Measurements from ENCODE around the gene OSBP2. TPM values are rescaled to one million over a fixed set of nuclear protein-coding genes. Genes with fewer than 3 reads are reported as not detected.
A peak's percentile ranks its signal among the peaks of the same experiment; 100 is the strongest.

Gene OSBP2
- total RNA-seq, 1 donor from 2014 or later = 3.1 TPM

- DNase-seq = peak; percentile 19
- H3K4me3 ChIP-seq = no peak overlapping the region
- no peak for ATAC-seq
- H3K9me3 ChIP-seq = no peaks in the 10 kb centered on the region
- H3K36me3 ChIP-seq = no peaks in the 10 kb centered on the region
- no peaks in the 10 kb centered on the region for H3K4me1 ChIP-seq
- H3K27me3 ChIP-seq (ENCODE audit: low read depth) = no peaks in the 10 kb centered on the region
- intact Hi-C loops (cut with DNase I) = no loop called here
- H3K27ac ChIP-seq = no peak overlapping the region
- no peak for TF ChIP-seq CTCF (IDR thresholded peaks at IDR 0.05)
Observed at GRCh38 chr22:30877662-30878515, 183.2 kb downstream of the OSBP2 start.

- no peak for TF ChIP-seq CTCF (IDR thresholded peaks at IDR 0.05)
- no peak overlapping the region for H3K27ac ChIP-seq
- intact Hi-C loops (cut with DNase I) = no loop called here
- no peaks in the 10 kb centered on the region for H3K4me1 ChIP-seq
- H3K36me3 ChIP-seq = no peaks in the 10 kb centered on the region
- DNase-seq (peak; percentile 30), ATAC-seq (no peak)
- no peaks in the 10 kb centered on the region for H3K27me3 ChIP-seq (ENCODE audit: low read depth)
- H3K4me3 ChIP-seq = no peak overlapping the region
- H3K9me3 ChIP-seq = no peaks in the 10 kb centered on the region
Observed at GRCh38 chr22:30878516-30879414, 184.1 kb downstream of the OSBP2 start.

GRCh38 chr22:30879415-30879797 is 184.7 kb downstream of the OSBP2 start:
- peak; percentile 41 for DNase-seq
- TF ChIP-seq CTCF (IDR thresholded peaks at IDR 0.05) = no peak
- intact Hi-C loops (cut with DNase I) = no loop called here

GRCh38 chr22:30880181-30880601 is 185.5 kb downstream of the OSBP2 start:
- H3K4me3 ChIP-seq = no peak overlapping the region
- no peaks in the 10 kb centered on the region for H3K27me3 ChIP-seq (ENCODE audit: low read depth)
- intact Hi-C loops (cut with DNase I) = no loop called here
- no peaks in the 10 kb centered on the region for H3K4me1 ChIP-seq
- TF ChIP-seq CTCF (IDR thresholded peaks at IDR 0.05) = no peak
- H3K9me3 ChIP-seq = no peaks in the 10 kb centered on the region
- H3K27ac ChIP-seq = no peak overlapping the region
- ATAC-seq (no peak), DNase-seq (peak; percentile 29)
- H3K36me3 ChIP-seq = no peaks in the 10 kb centered on the region

More at GRCh38 chr22:30879415-30879797, 184.7 kb downstream of the OSBP2 start:
- Histone ChIP-seq H3K4me1 (no peaks in the 10 kb centered on the region), H3K9me3 (no peaks in the 10 kb centered on the region), H3K36me3 (no peaks in the 10 kb centered on the region), H3K4me3 (no peak overlapping the region), H3K27me3 (ENCODE audit: low read depth) (no peaks in the 10 kb centered on the region), H3K27ac (no peak overlapping the region)
- no peak for ATAC-seq

GRCh38 chr22:30880847-30881246 is 186.2 kb downstream of the OSBP2 start:
- Histone ChIP-seq H3K27ac (no peak overlapping the region), H3K4me1 (no peaks in the 10 kb centered on the region), H3K9me3 (no peaks in the 10 kb centered on the region), H3K27me3 (ENCODE audit: low read depth) (no peaks in the 10 kb centered on the region), H3K36me3 (no peaks in the 10 kb centered on the region), H3K4me3 (no peak overlapping the region)
- intact Hi-C loops (cut with DNase I) = no loop called here
- no peak for TF ChIP-seq CTCF (IDR thresholded peaks at IDR 0.05)
- ATAC-seq (no peak), DNase-seq (peak; percentile 25)
